SK-N-SH treated with all-trans-retinoic acid at 6 μM for 48 hours (cell line): ENCODE measurements around the gene PIPOX.
A peak's percentile ranks its signal among the peaks of the same experiment; 100 is the strongest.

Source experiments
- ATAC-seq: fragments of 200-7000 bp; cut with Tn5 transposase; 3 replicates; pipeline ENCODE4 v1.9.1; 2020; ENCODE audit warnings: mild to moderate bottlenecking, moderate library complexity
- ARNTL ChIP-seq: fragments of 450-650 bp; formaldehyde crosslinking; IDR thresholded peaks from 2 replicates; pipeline ENCODE4 v1.5.0; 2020; ENCODE audit warnings: low read depth, mild to moderate bottlenecking, moderate library complexity, borderline replicate concordance
- BACH2 ChIP-seq: fragments of 250-450 bp; sonication (Bioruptor Pico); IDR thresholded peaks from 2 replicates; pipeline ENCODE4 v1.9.0; 2021; ENCODE audit warnings: mild to moderate bottlenecking, borderline replicate concordance
- CSDC2 ChIP-seq: fragments of 250-450 bp; sonication (Bioruptor Pico); IDR thresholded peaks from 2 replicates; pipeline ENCODE4 v1.5.0; 2020; ENCODE audit warnings: mild to moderate bottlenecking, moderate library complexity
- ESRRG ChIP-seq: fragments of 250-450 bp; sonication (Bioruptor Pico); IDR thresholded peaks from 2 replicates; pipeline ENCODE4 v1.6.1; 2021; ENCODE audit warnings: mild to moderate bottlenecking
- ISL1 ChIP-seq: fragments of 250-450 bp; sonication (Bioruptor Pico); IDR thresholded peaks from 2 replicates; pipeline ENCODE4 v2.1.2; 2022; ENCODE audit warnings: mild to moderate bottlenecking, moderate library complexity
- OSR1 ChIP-seq: fragments of 250-450 bp; sonication (Bioruptor Pico); IDR thresholded peaks from 2 replicates; pipeline ENCODE4 v1.8.0; 2022; ENCODE audit warnings: moderate library complexity, mild to moderate bottlenecking, inconsistent platforms
- PPARA ChIP-seq: fragments of 250-450 bp; sonication (Bioruptor Pico); IDR thresholded peaks from 2 replicates; pipeline ENCODE4 v1.5.0; 2020; ENCODE audit warnings: mild to moderate bottlenecking, borderline replicate concordance
- RARB ChIP-seq: fragments of 250-450 bp; sonication (Bioruptor Pico); IDR thresholded peaks from 2 replicates; pipeline ENCODE4 v1.8.0; 2021; ENCODE audit warnings: mild to moderate bottlenecking, moderate library complexity
- SNAI2 ChIP-seq: fragments of 250-450 bp; sonication (Bioruptor Pico); IDR thresholded peaks from 2 replicates; pipeline ENCODE4 v1.5.0; 2020; ENCODE audit warnings: mild to moderate bottlenecking, moderate library complexity
- TCF4 ChIP-seq: fragments of 250-450 bp; sonication (Bioruptor Pico); IDR thresholded peaks from 2 replicates; pipeline ENCODE4 v1.8.0; 2021; ENCODE audit warnings: mild to moderate bottlenecking, moderate library complexity, borderline replicate concordance
- ZFP3 ChIP-seq: fragments of 250-450 bp; sonication (Bioruptor Pico); IDR thresholded peaks from 2 replicates; pipeline ENCODE4 v1.5.0; 2020; ENCODE audit warnings: mild to moderate bottlenecking, moderate library complexity
- ZFP30 ChIP-seq: fragments of 450-650 bp; formaldehyde crosslinking; IDR thresholded peaks from 2 replicates; pipeline ENCODE4 v1.5.0; 2022; ENCODE audit warnings: mild to moderate bottlenecking, moderate library complexity
- ZNF565 ChIP-seq: fragments of 450-650 bp; formaldehyde crosslinking; conservative IDR thresholded peaks from 2 replicates; pipeline ENCODE4 v1.5.0; 2020; ENCODE audit warnings: low read depth, mild to moderate bottlenecking, moderate library complexity
- ZNF70 ChIP-seq: fragments of 450-650 bp; formaldehyde crosslinking; IDR thresholded peaks from 2 replicates; pipeline ENCODE4 v1.5.0; 2020; ENCODE audit warnings: mild to moderate bottlenecking, moderate library complexity
- ZNF8 ChIP-seq: fragments of 450-650 bp; formaldehyde crosslinking; IDR thresholded peaks from 2 replicates; pipeline ENCODE4 v1.5.0; 2020; ENCODE audit warnings: mild to moderate bottlenecking, moderate library complexity
- TF ChIP-seq, protein P1 (sequence below): fragments of 250-450 bp; sonication (Bioruptor Pico); IDR thresholded peaks from 2 replicates; pipeline ENCODE4 v1.5.0; 2020; ENCODE audit warnings: mild to moderate bottlenecking, moderate library complexity
- TF ChIP-seq, protein P2 (sequence below): fragments of 250-450 bp; sonication (Bioruptor Pico); IDR thresholded peaks from 2 replicates; pipeline ENCODE4 v1.5.1; 2020; ENCODE audit warnings: low read depth, mild to moderate bottlenecking, moderate library complexity
- TF ChIP-seq, protein P3 (sequence below): fragments of 250-450 bp; sonication (Bioruptor Pico); IDR thresholded peaks from 2 replicates; pipeline ENCODE4 v1.8.0; 2021; ENCODE audit warnings: low read depth, mild to moderate bottlenecking, moderate library complexity, borderline replicate concordance

The PIPOX gene

GRCh38 chr17:29042679-29043538 lies at the start of gene PIPOX:
Gene PIPOX (plus strand): TSS chr17:29043141. CDS start chr17:29043226, 85 bp downstream.
- TF ChIP-seq ESRRG (CRISPR knock-in tag) (no peak), ISL1 (no peak), ZNF8 (CRISPR knock-in tag) (0 out of 2 replicates have a peak, but pooled peaks have one; percentile 3)
- ATAC-seq = peak; percentile 54; the same call in 2 of the 3 replicates

GRCh38 chr17:28993645-28994426 lies 49.1 kb upstream of the PIPOX start:
- TF ChIP-seq ARNTL (CRISPR knock-in tag) (no peak), CSDC2 (CRISPR knock-in tag) (no peak), BACH2 (CRISPR knock-in tag) (no peak)
- TF ChIP-seq, protein P1, sequence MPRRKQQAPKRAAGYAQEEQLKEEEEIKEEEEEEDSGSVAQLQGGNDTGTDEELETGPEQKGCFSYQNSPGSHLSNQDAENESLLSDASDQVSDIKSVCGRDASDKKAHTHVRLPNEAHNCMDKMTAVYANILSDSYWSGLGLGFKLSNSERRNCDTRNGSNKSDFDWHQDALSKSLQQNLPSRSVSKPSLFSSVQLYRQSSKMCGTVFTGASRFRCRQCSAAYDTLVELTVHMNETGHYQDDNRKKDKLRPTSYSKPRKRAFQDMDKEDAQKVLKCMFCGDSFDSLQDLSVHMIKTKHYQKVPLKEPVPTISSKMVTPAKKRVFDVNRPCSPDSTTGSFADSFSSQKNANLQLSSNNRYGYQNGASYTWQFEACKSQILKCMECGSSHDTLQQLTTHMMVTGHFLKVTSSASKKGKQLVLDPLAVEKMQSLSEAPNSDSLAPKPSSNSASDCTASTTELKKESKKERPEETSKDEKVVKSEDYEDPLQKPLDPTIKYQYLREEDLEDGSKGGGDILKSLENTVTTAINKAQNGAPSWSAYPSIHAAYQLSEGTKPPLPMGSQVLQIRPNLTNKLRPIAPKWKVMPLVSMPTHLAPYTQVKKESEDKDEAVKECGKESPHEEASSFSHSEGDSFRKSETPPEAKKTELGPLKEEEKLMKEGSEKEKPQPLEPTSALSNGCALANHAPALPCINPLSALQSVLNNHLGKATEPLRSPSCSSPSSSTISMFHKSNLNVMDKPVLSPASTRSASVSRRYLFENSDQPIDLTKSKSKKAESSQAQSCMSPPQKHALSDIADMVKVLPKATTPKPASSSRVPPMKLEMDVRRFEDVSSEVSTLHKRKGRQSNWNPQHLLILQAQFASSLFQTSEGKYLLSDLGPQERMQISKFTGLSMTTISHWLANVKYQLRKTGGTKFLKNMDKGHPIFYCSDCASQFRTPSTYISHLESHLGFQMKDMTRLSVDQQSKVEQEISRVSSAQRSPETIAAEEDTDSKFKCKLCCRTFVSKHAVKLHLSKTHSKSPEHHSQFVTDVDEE (CRISPR knock-in tag) = no peak
- TF ChIP-seq, protein P2, sequence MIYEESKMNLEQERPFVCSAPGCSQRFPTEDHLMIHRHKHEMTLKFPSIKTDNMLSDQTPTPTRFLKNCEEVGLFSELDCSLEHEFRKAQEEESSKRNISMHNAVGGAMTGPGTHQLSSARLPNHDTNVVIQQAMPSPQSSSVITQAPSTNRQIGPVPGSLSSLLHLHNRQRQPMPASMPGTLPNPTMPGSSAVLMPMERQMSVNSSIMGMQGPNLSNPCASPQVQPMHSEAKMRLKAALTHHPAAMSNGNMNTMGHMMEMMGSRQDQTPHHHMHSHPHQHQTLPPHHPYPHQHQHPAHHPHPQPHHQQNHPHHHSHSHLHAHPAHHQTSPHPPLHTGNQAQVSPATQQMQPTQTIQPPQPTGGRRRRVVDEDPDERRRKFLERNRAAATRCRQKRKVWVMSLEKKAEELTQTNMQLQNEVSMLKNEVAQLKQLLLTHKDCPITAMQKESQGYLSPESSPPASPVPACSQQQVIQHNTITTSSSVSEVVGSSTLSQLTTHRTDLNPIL (CRISPR knock-in tag) = no peak
- ATAC-seq = no peak

DNA sequence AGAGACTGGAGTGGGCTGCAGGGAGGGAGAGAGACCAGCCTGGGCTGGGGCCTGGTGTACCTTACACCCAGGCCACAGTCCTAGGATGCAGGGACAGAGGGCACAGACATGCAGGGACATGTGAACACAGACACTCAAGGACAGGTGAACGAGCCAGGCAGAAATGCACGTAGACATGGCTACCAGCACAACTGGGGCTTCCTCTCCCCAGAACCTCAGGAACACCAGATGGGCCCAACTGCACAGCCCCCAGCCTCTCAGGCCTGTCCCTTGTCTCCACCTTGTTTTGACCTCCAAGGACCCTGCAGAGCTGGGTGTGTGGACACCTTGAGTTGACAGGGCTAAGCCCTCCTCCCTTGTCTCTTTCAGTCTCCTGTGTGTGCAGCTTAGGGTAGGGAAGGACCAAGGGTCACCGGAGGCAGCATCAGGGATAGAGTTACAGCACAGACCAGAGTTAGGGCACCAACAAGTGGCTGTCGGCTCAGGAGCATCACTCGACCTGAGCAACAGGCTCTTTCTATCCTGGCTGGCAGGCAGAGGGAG lies 46.3 kb upstream of the PIPOX start:
- ATAC-seq = no peak
- no peak for TF ChIP-seq SNAI2
- TF ChIP-seq, protein P1 (CRISPR knock-in tag) = no peak
- TF ChIP-seq ZFP30 = no peak
- TF ChIP-seq BACH2 (CRISPR knock-in tag) = no peak
- no peak for TF ChIP-seq ZNF8 (CRISPR knock-in tag)
- TF ChIP-seq RARB (CRISPR knock-in tag) = no peak
- TF ChIP-seq, protein P3, sequence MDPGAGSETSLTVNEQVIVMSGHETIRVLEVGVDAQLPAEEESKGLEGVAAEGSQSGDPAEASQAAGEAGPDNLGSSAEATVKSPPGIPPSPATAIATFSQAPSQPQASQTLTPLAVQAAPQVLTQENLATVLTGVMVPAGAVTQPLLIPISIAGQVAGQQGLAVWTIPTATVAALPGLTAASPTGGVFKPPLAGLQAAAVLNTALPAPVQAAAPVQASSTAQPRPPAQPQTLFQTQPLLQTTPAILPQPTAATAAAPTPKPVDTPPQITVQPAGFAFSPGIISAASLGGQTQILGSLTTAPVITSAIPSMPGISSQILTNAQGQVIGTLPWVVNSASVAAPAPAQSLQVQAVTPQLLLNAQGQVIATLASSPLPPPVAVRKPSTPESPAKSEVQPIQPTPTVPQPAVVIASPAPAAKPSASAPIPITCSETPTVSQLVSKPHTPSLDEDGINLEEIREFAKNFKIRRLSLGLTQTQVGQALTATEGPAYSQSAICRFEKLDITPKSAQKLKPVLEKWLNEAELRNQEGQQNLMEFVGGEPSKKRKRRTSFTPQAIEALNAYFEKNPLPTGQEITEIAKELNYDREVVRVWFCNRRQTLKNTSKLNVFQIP (CRISPR knock-in tag) = no peak
- no peak for TF ChIP-seq ZFP3 (CRISPR knock-in tag)
- no peak for TF ChIP-seq ZNF565
- TF ChIP-seq, protein P2 (CRISPR knock-in tag) = no peak
- no peak for TF ChIP-seq PPARA
- TF ChIP-seq ZNF70 = no peak
- TF ChIP-seq ARNTL (CRISPR knock-in tag) = no peak
- TF ChIP-seq OSR1 (CRISPR knock-in tag) = no peak
- TF ChIP-seq ESRRG (CRISPR knock-in tag) = no peak
- no peak for TF ChIP-seq ISL1
- TF ChIP-seq TCF4 = no peak
- TF ChIP-seq, all 23 proteins: peak for 0
